Keratinocyte (primary cell): Measurements from ENCODE around the gene SNCAIP. TPM values are rescaled to one million over a fixed set of nuclear protein-coding genes. Genes with fewer than 3 reads are reported as not detected.

Experiments
- DNase-seq: peaks from one replicate; pipeline ENCODE4 v3.0.0-alpha.2; 2011; ENCODE audit warnings: low read depth, missing footprints, low spot score
- FAIRE-seq: peaks from 2 replicates; lab custom pipeline; 2011; peaks lifted over from hg19 to GRCh38; lab: Jason Lieb, UNC
- H2AFZ ChIP-seq: 2 replicates; pipeline ENCODE4 v1.6.0; 2012; ENCODE audit warnings: low read length, control low read depth, inconsistent platforms; ENCODE audit not compliant: control insufficient read depth
- H3K27ac ChIP-seq: 2 replicates; pipeline ENCODE4 v1.5.1; 2011; ENCODE audit warnings: low read length; ENCODE audit not compliant: control insufficient read depth, insufficient read depth
- H3K27me3 ChIP-seq: 3 replicates; pipeline ENCODE4 v1.6.0; 2011; ENCODE audit warnings: low read length; ENCODE audit not compliant: control insufficient read depth, insufficient read depth; ENCODE audit errors: extremely low read depth
- H3K36me3 ChIP-seq, 2 experiments: 2 replicates in 1 of 2; 3 replicates in 1 of 2; pipeline ENCODE4 v1.5.1; 2011; ENCODE audit warnings: low read length in 2 of 2, mild to moderate bottlenecking in 1 of 2; ENCODE audit not compliant: control insufficient read depth in 2 of 2, insufficient read depth in 2 of 2; ENCODE audit errors: extremely low read depth in 1 of 2
- H3K4me1 ChIP-seq: 3 replicates; pipeline ENCODE4 v1.5.1; 2011; ENCODE audit warnings: low read length; ENCODE audit not compliant: control insufficient read depth, insufficient read depth; ENCODE audit errors: extremely low read depth
- H3K4me2 ChIP-seq: 3 replicates; pipeline ENCODE4 v1.6.0; 2011; ENCODE audit warnings: low read depth, low read length; ENCODE audit not compliant: control insufficient read depth, insufficient read depth; ENCODE audit errors: extremely low read depth
- H3K4me3 ChIP-seq, 3 experiments: fragments of 200-600 bp in 1 of 3; sonication (generic) in 1 of 3; 2 replicates in 2 of 3; 3 replicates in 1 of 3; pipeline ENCODE4 v1.5.1; 2011 to 2016; ENCODE audit warnings: low read length in 3 of 3, mild to moderate bottlenecking in 3 of 3, control low read depth in 2 of 3, inconsistent platforms in 1 of 3, low read depth in 1 of 3, mixed read lengths in 1 of 3, mixed run types in 1 of 3, moderate library complexity in 1 of 3; ENCODE audit not compliant: control insufficient read depth in 2 of 3, insufficient read depth in 2 of 3; ENCODE audit errors: extremely low read depth in 1 of 3
- H3K79me2 ChIP-seq: 2 replicates; pipeline ENCODE4 v1.6.0; 2012; ENCODE audit warnings: low read length; ENCODE audit not compliant: control insufficient read depth, insufficient read depth
- H3K9ac ChIP-seq: 3 replicates; pipeline ENCODE4 v1.6.0; 2011; ENCODE audit warnings: low read length; ENCODE audit not compliant: control insufficient read depth, insufficient read depth; ENCODE audit errors: extremely low read depth
- H3K9me1 ChIP-seq: 3 replicates; pipeline ENCODE4 v1.6.0; 2011; ENCODE audit warnings: low read length; ENCODE audit not compliant: control insufficient read depth, insufficient read depth; ENCODE audit errors: extremely low read depth
- H3K9me3 ChIP-seq: 2 replicates; pipeline ENCODE4 v1.5.1; 2012; ENCODE audit warnings: low read depth, low read length; ENCODE audit not compliant: control insufficient read depth
- H4K20me1 ChIP-seq: 3 replicates; pipeline ENCODE4 v1.6.0; 2011; ENCODE audit warnings: low read length; ENCODE audit not compliant: control insufficient read depth, insufficient read depth; ENCODE audit errors: extremely low read depth
- EZH2 ChIP-seq: IDR thresholded peaks from one replicate; pipeline ENCODE4 v1.6.1; 2012; ENCODE audit warnings: inconsistent platforms, mild to moderate bottlenecking, low read length, moderate library complexity
- dilution Hi-C: fragments of 300-500 bp; cut with MboI; formaldehyde crosslinking; loops from one replicate; pipeline ENCODE4 v1.7.0; 2020; ENCODE audit warnings: low sequenced_read_pairs; ENCODE audit not compliant: extremely low pct_ligation_motif_present
- polyA plus RNA-seq, 5 experiments: library from polyadenylated mRNA; depleted of rRNA in 3 of 5; stranded (reverse) in 3 of 5; stranded (forward) in 1 of 5; unstranded in 1 of 5; fragments of >200 nt; gene quantifications; 1 replicate in 1 of 5; 2 replicates in 3 of 5; 3 replicates in 1 of 5; pipeline versions ENCODE4 v1.2.1 to v1.2.3, GENCODE V29; 2011 to 2012; ENCODE audit warnings: missing spikeins in 2 of 5, low read depth in 1 of 5, low replicate concordance in 1 of 5
- TF ChIP-seq, protein P1 (sequence below), 3 experiments: IDR thresholded peaks in 1 of 3; conservative IDR thresholded peaks in 1 of 3; optimal IDR thresholded peaks in 1 of 3; 2 replicates in 2 of 3; 3 replicates in 1 of 3; pipeline versions ENCODE3 to v1.5.1; 2011; ENCODE audit warnings: low read length in 3 of 3, mild to moderate bottlenecking in 3 of 3, moderate library complexity in 2 of 3, control low read depth in 1 of 3, inconsistent platforms in 1 of 3; ENCODE audit not compliant: insufficient read depth in 2 of 3; ENCODE audit errors: extremely low read depth in 1 of 3

The SNCAIP gene
- polyA plus RNA-seq, 1 donor (not counting 4 experiments of a cell fraction or from before 2014, with no cell fraction given), result not detected

DNA sequence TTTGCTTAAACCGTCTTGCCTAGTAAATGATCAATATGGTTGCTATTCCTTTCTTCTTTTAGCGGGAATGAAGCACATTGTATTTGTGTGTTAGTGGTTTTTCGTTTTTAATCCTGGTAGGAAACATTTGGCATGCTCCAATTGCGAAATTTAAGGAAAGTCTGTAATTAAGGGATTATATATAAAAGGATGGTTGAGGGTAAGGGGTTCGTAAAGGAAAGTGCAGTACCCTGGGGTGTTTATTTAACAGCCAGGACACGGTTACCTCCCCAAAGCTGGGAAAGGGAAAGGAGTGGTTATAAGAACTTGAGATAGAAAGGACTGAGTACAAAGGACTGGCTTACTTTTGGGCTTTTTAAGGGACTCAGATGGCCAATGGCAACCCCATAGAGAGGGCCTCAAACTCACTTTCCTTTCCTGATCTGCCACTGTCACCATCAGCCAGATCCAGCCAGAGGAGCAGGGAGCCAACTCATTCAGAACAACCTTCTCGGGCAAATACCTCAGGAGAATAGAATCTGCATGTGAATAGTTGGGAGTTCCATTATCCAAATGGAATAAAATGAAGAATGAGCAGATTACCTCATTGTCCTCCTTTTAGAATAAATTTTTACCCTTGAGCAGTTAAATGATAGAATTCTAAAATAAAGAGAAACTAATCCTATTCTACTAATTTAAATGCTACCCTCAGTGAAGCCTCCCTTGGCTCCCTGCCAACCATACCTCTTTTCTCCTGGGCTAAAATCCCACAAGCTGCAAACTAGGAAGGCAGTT lies 117.7 kb downstream of the SNCAIP start:
- Histone ChIP-seq H4K20me1 (no peaks in the 10 kb centered on the region), H3K27ac (no peak overlapping the region), H3K9me3 (no peaks in the 10 kb centered on the region), H2AFZ (no peak overlapping the region), H3K4me3 (no peak overlapping the region), H3K27me3 (no peaks in the 10 kb centered on the region), H3K9me1 (no peaks in the 10 kb centered on the region), H3K36me3 (no peaks in the 10 kb centered on the region), H3K4me2 (no peak overlapping the region), H3K79me2 (no peaks in the 10 kb centered on the region), H3K4me1 (no peaks in the 10 kb centered on the region), H3K9ac (no peak overlapping the region)
- dilution Hi-C loops, result no loop called here
- FAIRE-seq (no peak), DNase-seq (no peak)
- TF ChIP-seq EZH2, result no peak
- TF ChIP-seq, protein P1, sequence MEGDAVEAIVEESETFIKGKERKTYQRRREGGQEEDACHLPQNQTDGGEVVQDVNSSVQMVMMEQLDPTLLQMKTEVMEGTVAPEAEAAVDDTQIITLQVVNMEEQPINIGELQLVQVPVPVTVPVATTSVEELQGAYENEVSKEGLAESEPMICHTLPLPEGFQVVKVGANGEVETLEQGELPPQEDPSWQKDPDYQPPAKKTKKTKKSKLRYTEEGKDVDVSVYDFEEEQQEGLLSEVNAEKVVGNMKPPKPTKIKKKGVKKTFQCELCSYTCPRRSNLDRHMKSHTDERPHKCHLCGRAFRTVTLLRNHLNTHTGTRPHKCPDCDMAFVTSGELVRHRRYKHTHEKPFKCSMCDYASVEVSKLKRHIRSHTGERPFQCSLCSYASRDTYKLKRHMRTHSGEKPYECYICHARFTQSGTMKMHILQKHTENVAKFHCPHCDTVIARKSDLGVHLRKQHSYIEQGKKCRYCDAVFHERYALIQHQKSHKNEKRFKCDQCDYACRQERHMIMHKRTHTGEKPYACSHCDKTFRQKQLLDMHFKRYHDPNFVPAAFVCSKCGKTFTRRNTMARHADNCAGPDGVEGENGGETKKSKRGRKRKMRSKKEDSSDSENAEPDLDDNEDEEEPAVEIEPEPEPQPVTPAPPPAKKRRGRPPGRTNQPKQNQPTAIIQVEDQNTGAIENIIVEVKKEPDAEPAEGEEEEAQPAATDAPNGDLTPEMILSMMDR (optimal IDR thresholded peaks at IDR 0.05 in 1 of 3, IDR thresholded peaks at IDR 0.05 in 1 of 3, conservative IDR thresholded peaks at IDR 0.05 in 1 of 3; ENCODE audit: extremely low read depth in 1 of 3, insufficient read depth in 2 of 3, low read length in 3 of 3), result no peak

DNA sequence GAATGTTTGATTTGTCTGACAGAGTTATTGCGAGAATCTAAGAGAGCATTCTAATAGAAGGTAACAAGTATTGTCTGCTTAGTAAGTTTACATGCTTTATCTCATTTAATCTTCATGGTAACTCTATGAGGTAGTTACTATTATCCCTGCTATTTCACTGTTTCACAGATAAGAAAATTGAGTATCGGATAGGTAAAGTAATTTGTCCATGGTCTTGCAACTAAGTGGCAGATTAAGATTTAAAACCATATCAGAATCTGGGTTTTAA lies 118.2 kb downstream of the SNCAIP start:
- Histone ChIP-seq H3K4me1 (no peaks in the 10 kb centered on the region), H3K79me2 (no peaks in the 10 kb centered on the region), H3K9ac (no peak overlapping the region), H3K9me1 (no peaks in the 10 kb centered on the region), H3K4me3 (no peak overlapping the region), H2AFZ (no peak overlapping the region), H3K4me2 (no peak overlapping the region), H3K27me3 (no peaks in the 10 kb centered on the region), H3K9me3 (no peaks in the 10 kb centered on the region), H3K36me3 (no peaks in the 10 kb centered on the region), H4K20me1 (no peaks in the 10 kb centered on the region), H3K27ac (no peak overlapping the region)
- DNase-seq (no peak), FAIRE-seq (no peak)
- no peak for TF ChIP-seq EZH2
- TF ChIP-seq, protein P1 (optimal IDR thresholded peaks at IDR 0.05 in 1 of 3, IDR thresholded peaks at IDR 0.05 in 1 of 3, conservative IDR thresholded peaks at IDR 0.05 in 1 of 3; ENCODE audit: extremely low read depth in 1 of 3, insufficient read depth in 2 of 3, low read length in 3 of 3), result no peak
- dilution Hi-C loops, result no loop called here
